C4-2B (cell line): ENCODE results near the gene TEX11.
"Not testable (repeated sequence)": the region's sequence is repeated elsewhere in the genome, so short reads cannot be mapped to it uniquely, and the experiment has no call there.

Experiments used
- H3K27ac ChIP-seq: fragments of 450-650 bp; 2 replicates; pipeline ENCODE4 v1.5.1; 2017
- ZFX ChIP-seq: fragments of 450-650 bp; IDR thresholded peaks from 2 replicates; pipeline ENCODE4 v1.6.1; 2017
- TF ChIP-seq, protein P1 (sequence below): fragments of 450-650 bp; conservative IDR thresholded peaks from 2 replicates; pipeline ENCODE4 v1.5.1; 2017; ENCODE audit warnings: mild to moderate bottlenecking

Gene TEX11

DNA sequence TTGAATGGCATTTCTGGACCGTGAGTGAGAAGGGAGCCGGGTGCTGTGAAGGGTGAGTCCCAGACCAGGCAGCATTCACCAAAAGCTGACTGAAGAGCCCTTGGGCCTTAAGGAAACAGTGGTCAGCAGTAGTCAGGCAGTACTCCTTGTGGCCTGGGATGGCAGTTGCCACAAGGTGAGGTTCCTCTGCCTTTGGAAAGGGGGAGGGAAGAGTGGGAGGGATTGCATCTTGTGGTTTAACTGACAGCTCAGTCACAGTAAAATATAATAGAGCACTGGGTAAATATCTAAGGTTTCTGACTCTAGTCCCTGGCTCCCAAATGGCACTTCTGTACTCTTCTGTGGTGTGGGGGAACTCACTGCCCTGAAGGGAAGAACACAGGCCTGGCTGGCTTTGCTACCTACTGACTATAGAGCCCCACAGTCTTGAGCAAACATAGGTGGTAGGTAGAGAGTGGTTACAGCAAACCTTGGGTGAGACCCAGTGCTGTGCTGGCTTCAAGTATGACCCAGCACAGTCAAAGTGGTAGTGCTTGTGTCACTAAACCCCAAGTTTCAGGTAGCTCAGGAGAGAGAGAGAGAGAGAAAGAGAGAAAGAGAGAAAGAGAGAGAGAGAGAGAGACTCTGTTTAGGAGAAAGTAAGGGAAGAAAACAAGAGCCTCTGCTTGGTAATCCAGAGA is 154.2 kb downstream of the TEX11 start:
- no peak overlapping the region for H3K27ac ChIP-seq
- TF ChIP-seq ZFX: no peak
- TF ChIP-seq, protein P1, sequence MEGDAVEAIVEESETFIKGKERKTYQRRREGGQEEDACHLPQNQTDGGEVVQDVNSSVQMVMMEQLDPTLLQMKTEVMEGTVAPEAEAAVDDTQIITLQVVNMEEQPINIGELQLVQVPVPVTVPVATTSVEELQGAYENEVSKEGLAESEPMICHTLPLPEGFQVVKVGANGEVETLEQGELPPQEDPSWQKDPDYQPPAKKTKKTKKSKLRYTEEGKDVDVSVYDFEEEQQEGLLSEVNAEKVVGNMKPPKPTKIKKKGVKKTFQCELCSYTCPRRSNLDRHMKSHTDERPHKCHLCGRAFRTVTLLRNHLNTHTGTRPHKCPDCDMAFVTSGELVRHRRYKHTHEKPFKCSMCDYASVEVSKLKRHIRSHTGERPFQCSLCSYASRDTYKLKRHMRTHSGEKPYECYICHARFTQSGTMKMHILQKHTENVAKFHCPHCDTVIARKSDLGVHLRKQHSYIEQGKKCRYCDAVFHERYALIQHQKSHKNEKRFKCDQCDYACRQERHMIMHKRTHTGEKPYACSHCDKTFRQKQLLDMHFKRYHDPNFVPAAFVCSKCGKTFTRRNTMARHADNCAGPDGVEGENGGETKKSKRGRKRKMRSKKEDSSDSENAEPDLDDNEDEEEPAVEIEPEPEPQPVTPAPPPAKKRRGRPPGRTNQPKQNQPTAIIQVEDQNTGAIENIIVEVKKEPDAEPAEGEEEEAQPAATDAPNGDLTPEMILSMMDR: no peak

DNA sequence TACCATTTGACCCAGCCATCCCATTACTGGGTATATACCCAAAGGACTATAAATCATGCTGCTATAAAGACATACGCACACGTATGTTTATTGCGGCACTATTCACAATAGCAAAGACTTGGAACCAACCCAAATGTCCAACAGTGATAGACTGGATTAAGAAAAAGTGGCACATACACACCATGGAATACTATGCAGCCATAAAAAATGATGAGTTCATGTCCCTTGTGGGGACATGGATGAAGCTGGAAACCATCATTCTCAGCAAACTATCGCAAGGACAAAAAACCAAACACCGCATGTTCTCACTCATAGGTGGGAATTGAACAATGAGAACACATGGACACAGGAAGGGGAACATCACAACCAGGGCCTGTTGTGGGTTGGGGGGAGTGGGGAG is 174.7 kb downstream of the TEX11 start:
- H3K27ac ChIP-seq: not testable (repeated sequence)

DNA sequence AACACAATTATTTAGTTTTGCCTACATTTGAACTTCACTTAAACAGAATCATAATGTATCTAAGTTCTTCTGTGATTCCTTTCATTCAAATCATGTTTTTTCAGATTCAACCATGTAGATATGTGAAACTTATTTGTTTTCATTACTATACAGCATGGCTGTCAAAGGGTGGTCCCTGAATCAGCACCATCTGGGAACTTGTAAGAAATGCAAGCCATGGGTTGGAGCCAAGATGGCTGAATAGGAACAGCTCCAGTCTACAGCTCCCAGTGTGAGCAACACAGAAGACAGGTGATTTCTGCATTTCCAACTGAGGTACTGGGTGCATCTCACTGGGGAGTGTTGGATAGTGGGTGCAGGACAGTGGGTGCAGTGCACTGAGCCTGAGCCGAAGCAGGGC is 180.6 kb downstream of the TEX11 start:
- H3K27ac ChIP-seq: not testable (repeated sequence)

DNA sequence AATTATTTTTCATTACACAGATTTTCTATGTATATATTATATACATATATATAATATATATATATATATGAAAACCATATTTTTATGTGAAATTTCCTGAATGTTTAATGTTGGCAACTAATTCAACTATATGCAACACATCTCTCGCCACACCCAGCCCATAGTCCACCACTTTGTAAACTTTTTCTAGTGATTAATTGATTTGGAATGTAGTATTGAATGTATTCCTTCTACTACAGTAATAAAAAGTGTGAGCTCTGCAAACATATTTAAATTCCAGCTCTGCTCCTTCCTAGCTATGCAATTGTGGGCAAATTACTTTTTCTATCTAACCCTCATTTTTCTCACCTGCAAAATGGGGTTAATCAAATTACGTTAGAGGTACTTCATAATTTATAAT is 187.8 kb downstream of the TEX11 start:
- no peak overlapping the region for H3K27ac ChIP-seq
- TF ChIP-seq, protein P1: no peak
- no peak for TF ChIP-seq ZFX

DNA sequence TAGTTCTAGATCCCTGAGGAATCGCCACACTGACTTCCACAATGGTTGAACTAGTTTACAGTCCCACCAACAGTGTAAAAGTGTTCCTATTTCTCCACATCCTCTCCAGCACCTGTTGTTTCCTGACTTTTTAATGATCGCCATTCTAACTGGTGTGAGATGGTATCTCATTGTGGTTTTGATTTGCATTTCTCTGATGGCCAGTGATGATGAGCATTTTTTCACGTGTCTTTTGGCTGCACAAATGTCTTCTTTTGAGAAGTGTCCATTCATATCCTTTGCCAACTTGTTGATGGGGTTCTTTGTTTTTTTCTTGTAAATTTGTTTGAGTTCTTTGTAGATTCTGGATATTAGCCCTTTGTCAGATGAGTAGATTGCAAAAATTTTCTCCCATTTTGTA is 197.2 kb downstream of the TEX11 start:
- not testable (repeated sequence) for H3K27ac ChIP-seq

DNA sequence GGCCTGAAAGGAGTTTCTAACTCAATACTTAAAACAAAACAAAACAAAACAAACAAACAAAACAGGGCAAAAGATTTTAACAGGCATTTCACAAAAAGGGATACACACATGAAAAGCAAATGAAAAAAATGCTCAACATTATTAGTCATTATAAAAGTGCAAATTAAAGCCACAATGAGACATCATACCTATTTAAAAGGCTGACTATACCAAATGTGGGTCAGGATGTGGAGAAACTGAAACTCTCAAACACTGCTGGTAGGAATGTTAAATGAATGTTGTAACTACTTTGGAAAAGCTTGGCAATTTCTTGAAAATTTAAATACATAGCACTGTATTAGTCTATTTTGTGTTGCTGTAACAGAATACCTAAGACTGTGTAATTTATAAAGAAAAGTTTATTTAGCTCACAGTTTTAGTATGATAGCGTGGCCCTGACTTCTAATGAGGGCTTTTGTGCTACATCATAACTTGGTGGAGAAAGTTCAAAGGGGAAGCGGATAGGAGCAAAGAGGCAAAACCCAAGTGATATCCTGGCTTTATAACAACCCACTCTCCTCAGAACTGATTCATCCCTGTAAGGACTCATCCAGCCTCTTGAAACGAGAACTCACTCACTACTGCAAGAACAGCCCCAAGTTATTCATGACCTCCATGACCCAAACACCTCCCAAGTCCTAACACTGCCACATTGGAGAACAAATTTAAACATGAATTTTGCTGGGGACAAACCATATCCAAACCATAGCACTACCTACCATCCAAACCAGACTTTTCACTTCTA is 214.0 kb downstream of the TEX11 start:
- TF ChIP-seq, protein P1: no peak
- TF ChIP-seq ZFX: no peak
- no peak overlapping the region for H3K27ac ChIP-seq

DNA sequence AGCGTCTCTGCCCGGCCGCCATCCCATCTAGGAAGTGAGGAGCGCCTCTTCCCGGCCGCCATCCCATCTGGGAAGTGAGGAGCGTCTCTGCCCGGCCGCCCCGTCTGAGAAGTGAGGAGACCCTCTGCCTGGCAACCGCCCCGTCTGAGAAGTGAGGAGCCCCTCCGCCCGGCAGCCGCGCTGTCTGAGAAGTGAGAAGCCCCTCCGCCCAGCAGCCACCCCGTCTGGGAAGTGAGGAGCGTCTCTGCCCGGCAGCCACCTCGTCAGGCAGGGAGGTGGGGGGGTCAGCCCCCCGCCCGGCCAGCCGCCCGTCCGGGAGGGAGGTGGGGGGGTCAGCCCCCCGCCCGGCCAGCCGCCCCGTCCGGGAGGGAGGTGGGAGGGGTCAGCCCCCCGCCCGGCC is 229.1 kb downstream of the TEX11 start:
- not testable (repeated sequence) for H3K27ac ChIP-seq

DNA sequence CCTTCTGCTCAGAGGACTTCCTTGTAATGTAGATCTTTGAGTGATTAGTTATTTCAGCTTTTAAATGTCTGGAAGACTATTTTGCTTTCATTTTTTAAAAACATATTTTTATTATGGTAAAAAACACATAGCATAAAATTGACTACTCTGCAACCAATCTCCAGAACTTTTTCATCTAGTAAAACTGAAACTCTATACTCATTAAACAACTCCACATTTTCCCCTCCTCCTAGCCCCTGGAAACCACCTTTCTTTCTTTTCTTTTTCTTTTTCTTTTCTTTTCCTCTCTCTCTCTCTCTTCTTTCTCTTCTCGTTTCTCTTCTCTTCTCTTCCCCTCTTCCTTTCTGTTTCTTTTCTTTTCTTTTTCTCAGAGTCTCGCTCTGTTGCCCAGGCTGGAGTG is 233.2 kb downstream of the TEX11 start:
- H3K27ac ChIP-seq: no peak overlapping the region
- no peak for TF ChIP-seq ZFX
- TF ChIP-seq, protein P1: no peak

DNA sequence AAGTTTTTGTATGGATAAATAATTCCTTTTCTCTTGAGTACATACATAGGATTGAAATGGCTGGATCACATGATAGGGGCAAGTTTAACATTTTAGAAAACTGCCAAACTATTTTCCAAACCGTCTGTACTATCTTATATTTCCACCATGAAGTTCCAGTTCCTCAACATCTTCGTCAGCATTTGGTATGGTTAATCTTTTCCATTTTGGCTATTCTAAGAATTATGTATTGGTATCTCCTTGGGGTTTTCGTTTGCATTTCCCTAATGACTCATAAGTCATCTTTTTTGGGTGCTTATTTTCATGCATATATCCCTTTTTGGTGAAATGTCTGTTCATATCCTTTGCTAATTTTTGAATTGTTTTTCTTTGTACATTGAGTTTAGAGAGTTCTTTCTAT is 236.2 kb downstream of the TEX11 start:
- H3K27ac ChIP-seq: no peak overlapping the region

More for the DNA sequence above, 236.2 kb downstream of the TEX11 start:
- no peak for TF ChIP-seq ZFX
- TF ChIP-seq, protein P1: no peak
